Sigmoid colon (tissue), 4 donors: ENCODE measurements around the gene CCL15.

Experiments
- POLR2A ChIP-seq, 2 donors: fragments of 450-650 bp; IDR thresholded peaks; one replicate each; pipeline ENCODE4 v1.6.1; 2016; ENCODE audit warnings: antibody characterized with exemption in 2 of 2, mild to moderate bottlenecking in 2 of 2, moderate library complexity in 2 of 2
- POLR2AphosphoS5 ChIP-seq, 4 donors: sonication (generic); formaldehyde crosslinking; IDR thresholded peaks; one replicate each; pipeline ENCODE4 v1.6.1; 2017; ENCODE audit warnings: antibody characterized with exemption in 4 of 4
- TF ChIP-seq, protein P1 (sequence below), 4 experiments: fragments of 450-650 bp in 3 of 4; fragments of 200-600 bp in 1 of 4; IDR thresholded peaks; one replicate each; pipeline ENCODE4 v1.5.1; 2016 to 2019; ENCODE audit warnings: antibody characterized with exemption in 4 of 4, mild to moderate bottlenecking in 3 of 4, moderate library complexity in 2 of 4

DNA sequence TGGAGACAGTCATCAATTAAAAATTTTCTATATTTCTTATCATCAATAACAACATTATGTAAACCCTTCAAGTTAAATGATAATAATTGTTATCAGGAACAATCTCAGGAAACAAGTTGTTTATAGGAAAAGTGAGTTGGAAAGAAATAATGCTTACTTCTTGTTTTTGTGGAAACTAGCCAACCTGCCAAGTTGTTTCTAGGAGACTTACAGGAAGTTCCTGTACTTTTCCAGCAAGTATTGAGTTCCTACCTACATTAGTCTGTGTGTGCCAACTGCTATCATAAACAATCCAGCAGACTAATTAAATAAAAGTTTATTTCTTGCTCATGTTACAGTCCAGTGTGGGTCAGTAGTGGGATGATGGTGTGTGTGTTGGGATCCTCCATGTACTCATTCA lies 13.2 kb downstream of the CCL15 start:
- TF ChIP-seq, protein P1, sequence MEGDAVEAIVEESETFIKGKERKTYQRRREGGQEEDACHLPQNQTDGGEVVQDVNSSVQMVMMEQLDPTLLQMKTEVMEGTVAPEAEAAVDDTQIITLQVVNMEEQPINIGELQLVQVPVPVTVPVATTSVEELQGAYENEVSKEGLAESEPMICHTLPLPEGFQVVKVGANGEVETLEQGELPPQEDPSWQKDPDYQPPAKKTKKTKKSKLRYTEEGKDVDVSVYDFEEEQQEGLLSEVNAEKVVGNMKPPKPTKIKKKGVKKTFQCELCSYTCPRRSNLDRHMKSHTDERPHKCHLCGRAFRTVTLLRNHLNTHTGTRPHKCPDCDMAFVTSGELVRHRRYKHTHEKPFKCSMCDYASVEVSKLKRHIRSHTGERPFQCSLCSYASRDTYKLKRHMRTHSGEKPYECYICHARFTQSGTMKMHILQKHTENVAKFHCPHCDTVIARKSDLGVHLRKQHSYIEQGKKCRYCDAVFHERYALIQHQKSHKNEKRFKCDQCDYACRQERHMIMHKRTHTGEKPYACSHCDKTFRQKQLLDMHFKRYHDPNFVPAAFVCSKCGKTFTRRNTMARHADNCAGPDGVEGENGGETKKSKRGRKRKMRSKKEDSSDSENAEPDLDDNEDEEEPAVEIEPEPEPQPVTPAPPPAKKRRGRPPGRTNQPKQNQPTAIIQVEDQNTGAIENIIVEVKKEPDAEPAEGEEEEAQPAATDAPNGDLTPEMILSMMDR (IDR thresholded peaks at IDR 0.05), result no peak
- TF ChIP-seq POLR2AphosphoS5 (IDR thresholded peaks at IDR 0.05) (no peak), POLR2A (IDR thresholded peaks at IDR 0.05) (no peak)
